SK-N-SH (cell line): ENCODE measurements around the gene ARHGEF19. TPM values are rescaled to one million over a fixed set of nuclear protein-coding genes. Genes with fewer than 3 reads are reported as not detected.

ENCODE experiments used
- CTCF ChIA-PET: fragments of 300-600, 350-600 bp; formaldehyde crosslinking; extraction: SDS; loops from one replicate; lab custom pipeline; 2021; lab: Yijun Ruan, JAX
- POLR2A ChIA-PET: fragments of 350-600 bp; sonication (Branson Sonifier 250); formaldehyde crosslinking; extraction: SDS; loops from one replicate; lab custom pipeline; 2020; ENCODE audit warnings: antibody characterized with exemption, inconsistent platforms; lab: Yijun Ruan, JAX
- DNase-seq: peaks from one replicate; pipeline ENCODE4 v3.0.0; 2012
- H2AFZ ChIP-seq: fragments of 200-600 bp; sonication (generic); 2 replicates; pipeline ENCODE4 v1.8.1; 2016; ENCODE audit warnings: antibody characterized with exemption, mild to moderate bottlenecking, low read depth
- H3F3A ChIP-seq: fragments of 200-600 bp; sonication (generic); replicated peaks from 2 replicates; pipeline ENCODE3; 2016; ENCODE audit warnings: antibody characterized with exemption, mild to moderate bottlenecking; ENCODE audit not compliant: insufficient read depth
- H3K27ac ChIP-seq, 2 experiments: fragments of 200-500 bp in 1 of 2; fragments of 200-600 bp in 1 of 2; sonication (Bioruptor generic) in 1 of 2; sonication (generic), shearing (Covaris generic) in 1 of 2; 2 replicates each; pipeline versions ENCODE4 v1.5.1 to v1.6.1; 2014 to 2016; ENCODE audit warnings: low read depth in 2 of 2, inconsistent platforms in 1 of 2, low read length in 1 of 2, mild to moderate bottlenecking in 1 of 2, mixed read lengths in 1 of 2
- H3K27me3 ChIP-seq: fragments of 200-600 bp; sonication (generic), shearing (Covaris generic); 2 replicates; pipeline ENCODE4 v1.6.1; 2016; ENCODE audit warnings: mixed run types; ENCODE audit not compliant: insufficient read depth
- H3K36me3 ChIP-seq, 2 experiments: fragments of 200-500 bp in 1 of 2; fragments of 200-600 bp in 1 of 2; sonication (Bioruptor generic) in 1 of 2; sonication (generic) in 1 of 2; replicated peaks in 1 of 2; 2 replicates each; pipeline versions ENCODE3 to v1.5.1; 2014 to 2016; ENCODE audit warnings: low read length in 1 of 2, mild to moderate bottlenecking in 1 of 2; ENCODE audit not compliant: insufficient read depth in 2 of 2, control insufficient read depth in 1 of 2
- H3K4me1 ChIP-seq, 2 experiments: fragments of 200-500 bp in 1 of 2; fragments of 200-600 bp in 1 of 2; sonication (Bioruptor generic) in 1 of 2; sonication (generic), shearing (Covaris generic) in 1 of 2; 2 replicates each; pipeline versions ENCODE4 v1.5.1 to v1.6.1; 2014 to 2016; ENCODE audit warnings: low read depth in 1 of 2, low read length in 1 of 2, mixed run types in 1 of 2; ENCODE audit not compliant: insufficient read depth in 2 of 2, control insufficient read depth in 1 of 2
- H3K4me2 ChIP-seq: fragments of 200-600 bp; sonication (generic), shearing (Covaris generic); 2 replicates; pipeline ENCODE4 v1.6.1; 2017; ENCODE audit warnings: mixed run types
- H3K4me3 ChIP-seq, 2 experiments: fragments of 200-500 bp in 1 of 2; fragments of 200-600 bp in 1 of 2; sonication (Bioruptor generic) in 1 of 2; sonication (generic), shearing (Covaris generic) in 1 of 2; 2 replicates each; pipeline versions ENCODE4 v1.5.1 to v1.8.1; 2014 to 2016; ENCODE audit warnings: low read depth in 2 of 2, inconsistent platforms in 1 of 2, low read length in 1 of 2, mild to moderate bottlenecking in 1 of 2, mixed read lengths in 1 of 2, moderate library complexity in 1 of 2
- H3K79me2 ChIP-seq: fragments of 200-600 bp; sonication (generic); 2 replicates; pipeline ENCODE4 v1.8.1; 2017; ENCODE audit warnings: mild to moderate bottlenecking; ENCODE audit not compliant: insufficient read depth
- H3K9ac ChIP-seq: fragments of 200-600 bp; sonication (generic); 2 replicates; pipeline ENCODE4 v1.6.1; 2017; ENCODE audit warnings: mixed run types
- H3K9me2 ChIP-seq: fragments of 200-600 bp; sonication (generic); 2 replicates; pipeline ENCODE4 v1.6.1; 2017; ENCODE audit warnings: mixed run types
- H3K9me3 ChIP-seq: fragments of 200-600 bp; sonication (generic); 2 replicates; pipeline ENCODE4 v1.6.1; 2017; ENCODE audit warnings: mixed run types, mild to moderate bottlenecking, moderate library complexity
- H4K20me1 ChIP-seq: fragments of 200-600 bp; sonication (generic); 2 replicates; pipeline ENCODE4 v1.6.1; 2017; ENCODE audit warnings: mild to moderate bottlenecking, mixed run types; ENCODE audit not compliant: insufficient read depth
- CHD2 ChIP-seq: fragments of 150-350 bp; IDR thresholded peaks from 2 replicates; pipeline ENCODE4 v1.6.1; 2018; ENCODE audit warnings: low read length; ENCODE audit not compliant: partially characterized antibody
- EP300 ChIP-seq, 2 experiments: IDR thresholded peaks; 2 replicates each; pipeline versions ENCODE4 v1.4.0 to v1.6.1; 2012; ENCODE audit warnings: borderline replicate concordance in 1 of 2, low read depth in 1 of 2, low read length in 1 of 2
- EZH2phosphoT487 ChIP-seq: fragments of 200-600 bp; sonication (generic); IDR thresholded peaks from 2 replicates; pipeline ENCODE4 v1.6.1; 2017; ENCODE audit warnings: low read depth, mixed run types, mild to moderate bottlenecking, antibody characterized with exemption, moderate library complexity, borderline replicate concordance
- FOSL2 ChIP-seq: IDR thresholded peaks from 2 replicates; pipeline ENCODE4 v1.4.0; 2012; ENCODE audit warnings: low read depth, mild to moderate bottlenecking, moderate library complexity, borderline replicate concordance
- FOXJ3 ChIP-seq: sonication (generic); formaldehyde crosslinking; IDR thresholded peaks from 2 replicates; pipeline ENCODE4 v1.5.1; 2020; ENCODE audit warnings: mild to moderate bottlenecking, missing genetic modification reagents
- GABPA ChIP-seq: IDR thresholded peaks from 2 replicates; pipeline ENCODE4 v1.4.0; 2012; ENCODE audit warnings: low read depth, mild to moderate bottlenecking
- GATA2 ChIP-seq: sonication (generic); formaldehyde crosslinking; IDR thresholded peaks from 2 replicates; pipeline ENCODE4 v1.5.0; 2020; ENCODE audit warnings: mild to moderate bottlenecking, missing genetic modification reagents
- IRF3 ChIP-seq: fragments of 150-350 bp; IDR thresholded peaks from 2 replicates; pipeline ENCODE4 v1.6.1; 2016; ENCODE audit warnings: mild to moderate bottlenecking, low read depth, low read length
- JUND ChIP-seq: IDR thresholded peaks from 2 replicates; pipeline ENCODE4 v1.4.0; 2012
- MEF2A ChIP-seq: IDR thresholded peaks from 2 replicates; pipeline ENCODE4 v1.4.0; 2012; ENCODE audit warnings: low read depth, borderline replicate concordance
- MXI1 ChIP-seq: IDR thresholded peaks from 2 replicates; pipeline ENCODE4 v1.6.1; 2012; ENCODE audit warnings: mild to moderate bottlenecking, low read depth, low read length, improper control_type of control experiment
- NFIC ChIP-seq: IDR thresholded peaks from 2 replicates; pipeline ENCODE4 v1.4.0; 2012; ENCODE audit warnings: borderline replicate concordance
- POLR2AphosphoS5 ChIP-seq: IDR thresholded peaks from 2 replicates; pipeline ENCODE4 v1.6.1; 2012; ENCODE audit warnings: low read depth, low read length
- RAD21 ChIP-seq: IDR thresholded peaks from 2 replicates; pipeline ENCODE4 v1.6.1; 2012; ENCODE audit warnings: mild to moderate bottlenecking, low read length
- RCOR1 ChIP-seq: fragments of 150-350 bp; IDR thresholded peaks from 2 replicates; pipeline ENCODE4 v1.6.1; 2017; ENCODE audit warnings: antibody characterized with exemption, low read length
- TCF12 ChIP-seq: IDR thresholded peaks from 2 replicates; pipeline ENCODE4 v1.4.0; 2012
- TEAD4 ChIP-seq: IDR thresholded peaks from 2 replicates; pipeline ENCODE4 v1.4.0; 2012; ENCODE audit warnings: mild to moderate bottlenecking, borderline replicate concordance; ENCODE audit not compliant: insufficient read depth
- WGBS: methylation state at CpG from one replicate; pipeline ENCODE4 v1.1.6; 2017; ENCODE audit warnings: low lambda C conversion rate; 5-methylcytosine and 5-hydroxymethylcytosine counted together
- polyA plus RNA-seq, 3 experiments: library from polyadenylated mRNA; depleted of rRNA; stranded (reverse); fragments of >200 nt; gene quantifications; 2 replicates each; pipeline ENCODE4 v1.2.3, GENCODE V29; 2012
- TF ChIP-seq, protein P1 (sequence below): IDR thresholded peaks from 2 replicates; pipeline ENCODE4 v1.4.0; 2012; ENCODE audit warnings: low read depth

ARHGEF19 gene
- polyA plus RNA-seq, 1 of the 3 experiments (the other 2 are of a cell fraction), result 11.5 TPM

GRCh38 chr1:16221499-16221898, 9.0 kb upstream of the ARHGEF19 start:
- H3K9ac ChIP-seq, result no peak overlapping the region
- H3K4me2 ChIP-seq, result no peak overlapping the region
- CTCF ChIA-PET, result interaction anchor here (1.2 to 2.5 kb wide), 3 partner anchors 11 to 142 kb away, joined by 3 to 9 read pairs (median 6); no protein-coding TSS in a partner anchor
- no peaks in the 10 kb centered on the region for H3K79me2 ChIP-seq
- no peaks in the 10 kb centered on the region for H3K9me3 ChIP-seq
- H3K27me3 ChIP-seq, result no peaks in the 10 kb centered on the region
- no peaks in the 10 kb centered on the region for H4K20me1 ChIP-seq
- H3K36me3 ChIP-seq, result no peaks in the 10 kb centered on the region
- H3F3A ChIP-seq, result no peaks in the 10 kb centered on the region
- TF ChIP-seq JUND, result no peak
- TF ChIP-seq EZH2phosphoT487, result no peak
- no peak for TF ChIP-seq GABPA
- TF ChIP-seq TCF12, result no peak
- no peak for TF ChIP-seq CHD2
- no peak for TF ChIP-seq MEF2A
- no peak for TF ChIP-seq MXI1
- TF ChIP-seq RCOR1, result no peak
- peaks cover 0 to 11% of the 10 kb centered on the region in 2 experiments; a peak in 2 of 4 replicates for H3K4me1 ChIP-seq
- POLR2A ChIA-PET, result no interaction called here
- H3K27ac ChIP-seq, result no peak overlapping the region
- H3K4me3 ChIP-seq, result no peak overlapping the region
- no peaks in the 10 kb centered on the region for H3K9me2 ChIP-seq
- no peak for DNase-seq
- H2AFZ ChIP-seq, result no peak overlapping the region
- WGBS, result 94% methylated on average over 1 of the region's 1 CpG

DNA sequence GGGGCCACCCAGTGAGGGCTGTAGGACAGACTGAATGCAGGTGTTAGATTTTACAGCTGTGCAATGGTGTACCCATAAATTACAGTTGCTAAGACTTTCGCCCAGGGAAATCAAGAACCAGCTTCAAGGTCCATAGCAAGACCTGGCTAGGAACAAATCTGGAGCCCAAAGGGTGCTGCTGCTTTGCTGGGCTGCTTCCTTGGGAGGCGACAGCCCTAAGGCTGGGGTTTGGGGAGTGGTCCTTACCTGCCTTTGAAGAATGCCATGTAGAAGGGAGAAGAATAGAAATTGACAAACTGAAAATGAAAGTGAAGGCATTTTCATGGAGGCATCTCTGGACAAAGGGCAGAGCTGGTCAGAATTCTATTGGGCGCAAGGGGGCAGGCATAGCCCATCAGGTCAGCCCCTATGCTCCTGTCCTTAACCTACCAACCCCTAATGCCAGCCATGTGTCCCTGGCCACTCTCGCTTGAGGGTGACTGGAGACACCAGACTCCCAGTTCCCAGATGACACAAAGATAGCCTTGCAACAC, 7.6 kb upstream of the ARHGEF19 start:
- POLR2A ChIA-PET, result no interaction called here
- Histone ChIP-seq H3K27ac (no peak overlapping the region), H3K79me2 (no peaks in the 10 kb centered on the region), H3F3A (no peaks in the 10 kb centered on the region), H2AFZ (no peak overlapping the region), H3K9me2 (no peaks in the 10 kb centered on the region), H3K4me2 (no peak overlapping the region), H3K36me3 (no peaks in the 10 kb centered on the region), H3K27me3 (no peaks in the 10 kb centered on the region), H3K4me3 (no peak overlapping the region), H3K9ac (no peak overlapping the region), H3K4me1 (peaks cover 0 to 18% of the 10 kb centered on the region in 2 experiments; a peak in 2 of 4 replicates), H4K20me1 (no peaks in the 10 kb centered on the region), H3K9me3 (no peaks in the 10 kb centered on the region)
- no peak for DNase-seq
- CTCF ChIA-PET, result interaction anchor here (1.2 kb wide), 1 partner anchor 24 kb away, joined by 4 read pairs; no protein-coding TSS in a partner anchor
- TF ChIP-seq FOSL2 (no peak), POLR2AphosphoS5 (no peak), IRF3 (no peak), NFIC (no peak), RCOR1 (no peak), TEAD4 (no peak), CHD2 (no peak), GATA2 (CRISPR knock-in tag) (no peak), FOXJ3 (CRISPR knock-in tag) (no peak), EP300 (IDR thresholded peaks at IDR 0.05; ENCODE audit: borderline replicate concordance in 1 of 2, low read depth in 1 of 2, low read length in 1 of 2) (no peak), RAD21 (no peak), JUND (no peak)
- TF ChIP-seq, protein P1, sequence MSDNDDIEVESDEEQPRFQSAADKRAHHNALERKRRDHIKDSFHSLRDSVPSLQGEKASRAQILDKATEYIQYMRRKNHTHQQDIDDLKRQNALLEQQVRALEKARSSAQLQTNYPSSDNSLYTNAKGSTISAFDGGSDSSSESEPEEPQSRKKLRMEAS, result no peak
- WGBS, result 89% methylated on average over 4 of the region's 4 CpGs
